ENCODE data around the gene LAGE3.

DNA sequence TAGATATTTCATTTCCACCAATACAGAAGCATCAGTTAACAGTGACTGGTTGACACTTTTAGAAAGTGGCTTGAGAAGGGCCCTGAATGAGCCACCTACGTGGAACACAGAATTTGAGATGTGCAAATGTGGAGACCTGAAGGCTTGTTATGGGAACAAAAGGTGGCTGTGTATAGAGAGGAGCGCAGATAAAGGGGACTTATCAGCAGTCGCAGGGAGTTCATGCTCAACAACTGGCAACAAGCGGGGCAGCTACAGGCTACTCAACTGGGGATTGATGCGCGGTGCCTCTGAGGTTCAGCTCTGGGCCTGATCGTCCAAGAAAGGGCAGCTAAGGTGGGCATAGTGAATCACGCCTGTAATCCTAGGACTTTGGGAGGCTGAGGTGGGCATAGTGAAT is 40.3 kb upstream of the LAGE3 start:
- TF ChIP-seq, protein P1, sequence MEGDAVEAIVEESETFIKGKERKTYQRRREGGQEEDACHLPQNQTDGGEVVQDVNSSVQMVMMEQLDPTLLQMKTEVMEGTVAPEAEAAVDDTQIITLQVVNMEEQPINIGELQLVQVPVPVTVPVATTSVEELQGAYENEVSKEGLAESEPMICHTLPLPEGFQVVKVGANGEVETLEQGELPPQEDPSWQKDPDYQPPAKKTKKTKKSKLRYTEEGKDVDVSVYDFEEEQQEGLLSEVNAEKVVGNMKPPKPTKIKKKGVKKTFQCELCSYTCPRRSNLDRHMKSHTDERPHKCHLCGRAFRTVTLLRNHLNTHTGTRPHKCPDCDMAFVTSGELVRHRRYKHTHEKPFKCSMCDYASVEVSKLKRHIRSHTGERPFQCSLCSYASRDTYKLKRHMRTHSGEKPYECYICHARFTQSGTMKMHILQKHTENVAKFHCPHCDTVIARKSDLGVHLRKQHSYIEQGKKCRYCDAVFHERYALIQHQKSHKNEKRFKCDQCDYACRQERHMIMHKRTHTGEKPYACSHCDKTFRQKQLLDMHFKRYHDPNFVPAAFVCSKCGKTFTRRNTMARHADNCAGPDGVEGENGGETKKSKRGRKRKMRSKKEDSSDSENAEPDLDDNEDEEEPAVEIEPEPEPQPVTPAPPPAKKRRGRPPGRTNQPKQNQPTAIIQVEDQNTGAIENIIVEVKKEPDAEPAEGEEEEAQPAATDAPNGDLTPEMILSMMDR (IDR thresholded peaks at IDR 0.05): no peak
- TF ChIP-seq, protein P2, sequence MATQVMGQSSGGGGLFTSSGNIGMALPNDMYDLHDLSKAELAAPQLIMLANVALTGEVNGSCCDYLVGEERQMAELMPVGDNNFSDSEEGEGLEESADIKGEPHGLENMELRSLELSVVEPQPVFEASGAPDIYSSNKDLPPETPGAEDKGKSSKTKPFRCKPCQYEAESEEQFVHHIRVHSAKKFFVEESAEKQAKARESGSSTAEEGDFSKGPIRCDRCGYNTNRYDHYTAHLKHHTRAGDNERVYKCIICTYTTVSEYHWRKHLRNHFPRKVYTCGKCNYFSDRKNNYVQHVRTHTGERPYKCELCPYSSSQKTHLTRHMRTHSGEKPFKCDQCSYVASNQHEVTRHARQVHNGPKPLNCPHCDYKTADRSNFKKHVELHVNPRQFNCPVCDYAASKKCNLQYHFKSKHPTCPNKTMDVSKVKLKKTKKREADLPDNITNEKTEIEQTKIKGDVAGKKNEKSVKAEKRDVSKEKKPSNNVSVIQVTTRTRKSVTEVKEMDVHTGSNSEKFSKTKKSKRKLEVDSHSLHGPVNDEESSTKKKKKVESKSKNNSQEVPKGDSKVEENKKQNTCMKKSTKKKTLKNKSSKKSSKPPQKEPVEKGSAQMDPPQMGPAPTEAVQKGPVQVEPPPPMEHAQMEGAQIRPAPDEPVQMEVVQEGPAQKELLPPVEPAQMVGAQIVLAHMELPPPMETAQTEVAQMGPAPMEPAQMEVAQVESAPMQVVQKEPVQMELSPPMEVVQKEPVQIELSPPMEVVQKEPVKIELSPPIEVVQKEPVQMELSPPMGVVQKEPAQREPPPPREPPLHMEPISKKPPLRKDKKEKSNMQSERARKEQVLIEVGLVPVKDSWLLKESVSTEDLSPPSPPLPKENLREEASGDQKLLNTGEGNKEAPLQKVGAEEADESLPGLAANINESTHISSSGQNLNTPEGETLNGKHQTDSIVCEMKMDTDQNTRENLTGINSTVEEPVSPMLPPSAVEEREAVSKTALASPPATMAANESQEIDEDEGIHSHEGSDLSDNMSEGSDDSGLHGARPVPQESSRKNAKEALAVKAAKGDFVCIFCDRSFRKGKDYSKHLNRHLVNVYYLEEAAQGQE (IDR thresholded peaks at IDR 0.05; ENCODE audit: insufficient read depth in 1 of 2, low read depth in 2 of 2, low read length in 1 of 2): no peak
- TF ChIP-seq TCF7L2 (IDR thresholded peaks at IDR 0.05; ENCODE audit: low read depth, low read length): no peak
- TF ChIP-seq POLR2AphosphoS5 (IDR thresholded peaks at IDR 0.05; ENCODE audit: low read depth, low read length): no peak
